Prostate gland (tissue), 2 donors: Measurements from ENCODE around the gene PFN3.
A peak's percentile ranks its signal among the peaks of the same experiment; 100 is the strongest.

Experiments
- CTCF ChIP-seq, 4 experiments: fragments of 200-600 bp in 2 of 4; fragments of 450-650 bp in 2 of 4; sonication (generic) in 2 of 4; IDR thresholded peaks; 1 replicate in 3 of 4; 2 replicates in 1 of 4; pipeline ENCODE4 v1.5.1; 2016 to 2019; ENCODE audit warnings: antibody characterized with exemption in 4 of 4, mild to moderate bottlenecking in 2 of 4, moderate library complexity in 2 of 4
- POLR2A ChIP-seq: fragments of 450-650 bp; IDR thresholded peaks from one replicate; pipeline ENCODE4 v1.6.1; 2016; ENCODE audit warnings: antibody characterized with exemption, mild to moderate bottlenecking

- TF ChIP-seq CTCF (IDR thresholded peaks at IDR 0.05) (peak; percentile 96 to 99 (median 97)), POLR2A (no peak)
Observed at GRCh38 chr5:177390363-177391300, 9.8 kb downstream of the PFN3 start.
